MM.1S (cell line): ENCODE measurements around the gene XBP1.

Experiments
- EZH2 ChIP-seq: fragments of 300-600 bp; sonication (generic); optimal IDR thresholded peaks from 2 replicates; pipeline ENCODE3; 2017; ENCODE audit warnings: low read depth, mild to moderate bottlenecking, antibody characterized with exemption, low read length, mixed read lengths
- EZH2phosphoT487 ChIP-seq: fragments of 300-600 bp; sonication (generic); IDR thresholded peaks from 2 replicates; pipeline ENCODE4 v1.6.1; 2018; ENCODE audit warnings: antibody characterized with exemption, low read length
- TF ChIP-seq, protein P1 (sequence below): fragments of 300-600 bp; sonication (generic); IDR thresholded peaks from 2 replicates; pipeline ENCODE4 v1.5.1; 2016; ENCODE audit warnings: antibody characterized with exemption, low read length, mixed read lengths

DNA sequence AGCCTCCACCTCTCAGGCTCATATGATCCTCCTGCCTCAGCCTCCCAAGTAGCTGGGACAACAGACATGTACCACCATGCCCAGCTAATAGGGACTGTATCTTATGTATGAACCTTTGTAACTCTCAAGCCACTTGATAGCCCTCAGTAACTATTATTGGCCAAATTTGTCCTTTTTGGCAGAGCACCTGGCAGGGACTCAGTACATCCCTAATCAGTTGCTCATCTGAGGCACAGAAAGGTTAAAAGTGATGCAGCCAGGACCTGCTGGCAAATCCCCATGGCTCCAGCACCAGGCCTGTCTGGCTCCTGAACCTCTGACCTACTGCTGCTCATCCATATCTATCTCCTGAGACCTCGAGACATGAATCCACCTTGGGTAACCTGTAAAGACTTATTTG, 21.1 kb upstream of the XBP1 start:
- TF ChIP-seq, protein P1, sequence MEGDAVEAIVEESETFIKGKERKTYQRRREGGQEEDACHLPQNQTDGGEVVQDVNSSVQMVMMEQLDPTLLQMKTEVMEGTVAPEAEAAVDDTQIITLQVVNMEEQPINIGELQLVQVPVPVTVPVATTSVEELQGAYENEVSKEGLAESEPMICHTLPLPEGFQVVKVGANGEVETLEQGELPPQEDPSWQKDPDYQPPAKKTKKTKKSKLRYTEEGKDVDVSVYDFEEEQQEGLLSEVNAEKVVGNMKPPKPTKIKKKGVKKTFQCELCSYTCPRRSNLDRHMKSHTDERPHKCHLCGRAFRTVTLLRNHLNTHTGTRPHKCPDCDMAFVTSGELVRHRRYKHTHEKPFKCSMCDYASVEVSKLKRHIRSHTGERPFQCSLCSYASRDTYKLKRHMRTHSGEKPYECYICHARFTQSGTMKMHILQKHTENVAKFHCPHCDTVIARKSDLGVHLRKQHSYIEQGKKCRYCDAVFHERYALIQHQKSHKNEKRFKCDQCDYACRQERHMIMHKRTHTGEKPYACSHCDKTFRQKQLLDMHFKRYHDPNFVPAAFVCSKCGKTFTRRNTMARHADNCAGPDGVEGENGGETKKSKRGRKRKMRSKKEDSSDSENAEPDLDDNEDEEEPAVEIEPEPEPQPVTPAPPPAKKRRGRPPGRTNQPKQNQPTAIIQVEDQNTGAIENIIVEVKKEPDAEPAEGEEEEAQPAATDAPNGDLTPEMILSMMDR, result no peak
- TF ChIP-seq EZH2 (no peak), EZH2phosphoT487 (no peak)
